NB4 (cell line): ENCODE results near the gene ZNF664.

Experiments
- CTCF ChIP-seq: IDR thresholded peaks from one replicate; pipeline ENCODE4 v1.5.1; 2012; ENCODE audit warnings: low read depth, low read length
- MAX ChIP-seq: IDR thresholded peaks from 2 replicates; pipeline ENCODE4 v1.6.1; 2011; ENCODE audit warnings: low read depth, low read length
- MYC ChIP-seq: IDR thresholded peaks from 2 replicates; pipeline ENCODE4 v1.6.1; 2011; ENCODE audit warnings: low read depth, low read length
- POLR2A ChIP-seq: IDR thresholded peaks from 2 replicates; pipeline ENCODE4 v1.6.1; 2011; ENCODE audit warnings: mild to moderate bottlenecking; ENCODE audit not compliant: insufficient read length; ENCODE audit errors: extremely low read depth

GRCh38 chr12:124041907-124042306, 68.9 kb downstream of the ZNF664 start:
- TF ChIP-seq CTCF: no peak
- no peak for TF ChIP-seq POLR2A
- no peak for TF ChIP-seq MAX
- TF ChIP-seq MYC: no peak
